Ascending aorta (tissue), 2 donors: ENCODE data around the gene KRT25. TPM values are rescaled to one million over a fixed set of nuclear protein-coding genes. Genes with fewer than 3 reads are reported as not detected.

Experiments
- DNase-seq, 2 donors: peaks; one replicate each; pipeline ENCODE4 v3.0.0-alpha.2; 2019; ENCODE audit warnings: low spot score in 2 of 2
- H3K27ac ChIP-seq, 2 donors: fragments of 200-600 bp; sonication (generic); one replicate each; pipeline ENCODE4 v1.5.1; 2016 to 2017; ENCODE audit warnings: mild to moderate bottlenecking in 1 of 2
- H3K27me3 ChIP-seq: fragments of 200-600 bp; sonication (generic); one replicate; pipeline ENCODE4 v1.5.1; 2017
- H3K36me3 ChIP-seq, 2 donors: fragments of 200-600 bp; sonication (generic); one replicate each; pipeline ENCODE4 v1.5.1; 2016
- H3K4me1 ChIP-seq, 2 donors: fragments of 200-600 bp; sonication (generic); one replicate each; pipeline ENCODE4 v1.5.1; 2016 to 2017; ENCODE audit warnings: mild to moderate bottlenecking in 1 of 2
- H3K4me3 ChIP-seq, 2 donors: fragments of 200-600 bp; sonication (generic); one replicate each; pipeline ENCODE4 v1.5.1; 2016 to 2017; ENCODE audit warnings: mild to moderate bottlenecking in 1 of 2
- H3K9me3 ChIP-seq, 2 donors: fragments of 200-600 bp; sonication (generic); one replicate each; pipeline ENCODE4 v1.5.1; 2016
- intact Hi-C: fragments of 100-400 bp; cut with DNase I; formaldehyde crosslinking; loops from one replicate; pipeline ENCODE4 v1.15.1; 2023
- total RNA-seq: library from RNA; depleted of rRNA; stranded (reverse); fragments of >200 nt; gene quantifications from one replicate; pipeline ENCODE4 v1.1.0, GENCODE V29; 2016
- TF ChIP-seq, protein P1 (sequence below), 3 experiments: fragments of 200-600 bp in 2 of 3; fragments of 450-650 bp in 1 of 3; sonication (generic) in 2 of 3; IDR thresholded peaks; one replicate each; pipeline ENCODE4 v1.5.1; 2016 to 2019; ENCODE audit warnings: antibody characterized with exemption in 3 of 3, mild to moderate bottlenecking in 1 of 3, moderate library complexity in 1 of 3

KRT25 gene, protein sequence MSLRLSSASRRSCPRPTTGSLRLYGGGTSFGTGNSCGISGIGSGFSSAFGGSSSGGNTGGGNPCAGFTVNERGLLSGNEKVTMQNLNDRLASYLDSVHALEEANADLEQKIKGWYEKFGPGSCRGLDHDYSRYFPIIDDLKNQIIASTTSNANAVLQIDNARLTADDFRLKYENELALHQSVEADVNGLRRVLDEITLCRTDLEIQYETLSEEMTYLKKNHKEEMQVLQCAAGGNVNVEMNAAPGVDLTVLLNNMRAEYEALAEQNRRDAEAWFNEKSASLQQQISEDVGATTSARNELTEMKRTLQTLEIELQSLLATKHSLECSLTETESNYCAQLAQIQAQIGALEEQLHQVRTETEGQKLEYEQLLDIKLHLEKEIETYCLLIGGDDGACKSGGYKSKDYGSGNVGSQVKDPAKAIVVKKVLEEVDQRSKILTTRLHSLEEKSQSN
- not detected for total RNA-seq

DNA sequence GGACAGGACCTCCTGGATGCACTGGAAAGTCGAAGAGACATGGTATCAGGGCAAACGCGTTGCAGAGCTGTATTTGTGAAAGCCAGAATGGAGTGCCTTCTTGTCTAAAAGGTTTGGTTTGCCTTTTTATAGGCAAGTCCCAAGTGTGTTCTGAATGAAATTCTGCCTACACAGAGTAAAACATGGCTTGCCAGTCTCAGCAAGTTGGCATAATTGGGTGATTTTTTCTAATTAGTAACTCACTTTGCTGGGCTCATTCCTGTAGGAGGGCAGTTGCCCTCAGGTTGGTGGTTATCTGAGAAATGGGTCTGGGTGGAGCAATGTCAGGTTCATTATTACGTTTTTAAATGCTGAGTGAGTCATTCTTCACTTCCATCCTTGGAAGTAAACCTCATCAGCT is at the start of gene KRT25:
Gene KRT25 (minus strand): TSS at position 101 of the 400 bp plus-strand sequence. CDS start 60 bp downstream, at position 41.
- Histone ChIP-seq H3K4me1 (no peaks in the 10 kb centered on the region), H3K9me3 (peaks cover 4 to 16% of the 10 kb centered on the region in 2 donors), H3K36me3 (no peaks in the 10 kb centered on the region), H3K4me3 (no peak within 1 kb of the TSS), H3K27ac (no peak within 1 kb of the TSS), H3K27me3 (no peaks in the 10 kb centered on the region)
- intact Hi-C loops, result no loop called here
- no peak for DNase-seq
- TF ChIP-seq, protein P1, sequence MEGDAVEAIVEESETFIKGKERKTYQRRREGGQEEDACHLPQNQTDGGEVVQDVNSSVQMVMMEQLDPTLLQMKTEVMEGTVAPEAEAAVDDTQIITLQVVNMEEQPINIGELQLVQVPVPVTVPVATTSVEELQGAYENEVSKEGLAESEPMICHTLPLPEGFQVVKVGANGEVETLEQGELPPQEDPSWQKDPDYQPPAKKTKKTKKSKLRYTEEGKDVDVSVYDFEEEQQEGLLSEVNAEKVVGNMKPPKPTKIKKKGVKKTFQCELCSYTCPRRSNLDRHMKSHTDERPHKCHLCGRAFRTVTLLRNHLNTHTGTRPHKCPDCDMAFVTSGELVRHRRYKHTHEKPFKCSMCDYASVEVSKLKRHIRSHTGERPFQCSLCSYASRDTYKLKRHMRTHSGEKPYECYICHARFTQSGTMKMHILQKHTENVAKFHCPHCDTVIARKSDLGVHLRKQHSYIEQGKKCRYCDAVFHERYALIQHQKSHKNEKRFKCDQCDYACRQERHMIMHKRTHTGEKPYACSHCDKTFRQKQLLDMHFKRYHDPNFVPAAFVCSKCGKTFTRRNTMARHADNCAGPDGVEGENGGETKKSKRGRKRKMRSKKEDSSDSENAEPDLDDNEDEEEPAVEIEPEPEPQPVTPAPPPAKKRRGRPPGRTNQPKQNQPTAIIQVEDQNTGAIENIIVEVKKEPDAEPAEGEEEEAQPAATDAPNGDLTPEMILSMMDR (IDR thresholded peaks at IDR 0.05), result no peak

DNA sequence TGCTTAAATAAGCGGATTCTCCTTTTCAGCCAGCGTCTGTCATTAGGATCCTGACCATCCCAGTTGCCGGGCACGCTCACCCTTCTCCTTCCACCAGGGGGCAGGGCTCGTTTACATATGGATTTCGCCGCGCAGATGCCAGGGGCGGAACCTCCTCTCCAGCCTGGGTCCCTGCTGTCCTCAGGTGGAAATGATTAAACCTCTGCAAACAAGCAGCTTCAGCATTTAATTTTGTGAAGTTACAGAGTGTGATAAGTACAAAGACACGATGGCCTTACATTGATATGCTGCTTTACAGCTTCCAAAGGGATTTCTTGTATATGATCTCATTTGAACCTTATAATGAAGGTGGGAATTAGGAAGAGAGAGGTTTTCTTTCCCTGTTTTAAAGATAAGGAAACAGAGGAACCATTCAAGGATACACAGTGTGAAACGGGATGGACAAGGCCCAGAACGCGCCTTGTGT is 48.5 kb upstream of the KRT25 start:
- intact Hi-C loops, result loop anchor here (1.0 to 5.0 kb wide), 5 partner anchors 104 to 863 kb away; no protein-coding TSS in a partner anchor
- no peaks in the 10 kb centered on the region for H3K4me1 ChIP-seq
- H3K36me3 ChIP-seq, result no peaks in the 10 kb centered on the region
- no peaks in the 10 kb centered on the region for H3K27me3 ChIP-seq
- TF ChIP-seq, protein P1 (IDR thresholded peaks at IDR 0.05), result peak; percentile 74 to 84 (median 76)
- H3K9me3 ChIP-seq, result no peaks in the 10 kb centered on the region
- H3K4me3 ChIP-seq, result no peak overlapping the region
- H3K27ac ChIP-seq, result no peak overlapping the region
- DNase-seq, result peak; percentile 19 to 88

DNA sequence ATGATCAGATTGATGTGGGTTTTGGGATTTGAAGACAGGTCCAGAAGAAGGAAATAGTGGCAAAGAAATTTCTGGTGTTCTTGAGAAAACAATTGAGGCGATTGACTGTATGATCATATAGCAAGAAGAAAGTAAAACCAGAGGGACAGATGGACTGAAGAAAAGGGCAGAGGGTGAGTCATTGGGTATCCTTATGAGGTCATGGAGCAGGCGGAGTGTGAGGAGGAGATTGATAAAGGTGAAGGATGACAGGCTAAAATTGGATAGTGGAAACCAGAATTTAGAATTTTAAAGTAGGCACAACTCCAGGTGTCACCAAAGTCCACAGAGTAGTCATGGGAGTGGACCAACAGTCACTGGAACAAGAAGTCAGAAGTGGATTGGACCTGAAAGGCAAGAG is 46.0 kb upstream of the KRT25 start:
- TF ChIP-seq, protein P1 (IDR thresholded peaks at IDR 0.05), result no peak
- DNase-seq, result no peak
- no peak overlapping the region for H3K27ac ChIP-seq
- H3K36me3 ChIP-seq, result no peaks in the 10 kb centered on the region
- no peak overlapping the region for H3K4me3 ChIP-seq
- no peaks in the 10 kb centered on the region for H3K27me3 ChIP-seq
- no peaks in the 10 kb centered on the region for H3K9me3 ChIP-seq
- intact Hi-C loops, result loop anchor here (5.0 kb wide), 4 partner anchors 106 to 846 kb away; no protein-coding TSS in a partner anchor
- H3K4me1 ChIP-seq, result no peaks in the 10 kb centered on the region

DNA sequence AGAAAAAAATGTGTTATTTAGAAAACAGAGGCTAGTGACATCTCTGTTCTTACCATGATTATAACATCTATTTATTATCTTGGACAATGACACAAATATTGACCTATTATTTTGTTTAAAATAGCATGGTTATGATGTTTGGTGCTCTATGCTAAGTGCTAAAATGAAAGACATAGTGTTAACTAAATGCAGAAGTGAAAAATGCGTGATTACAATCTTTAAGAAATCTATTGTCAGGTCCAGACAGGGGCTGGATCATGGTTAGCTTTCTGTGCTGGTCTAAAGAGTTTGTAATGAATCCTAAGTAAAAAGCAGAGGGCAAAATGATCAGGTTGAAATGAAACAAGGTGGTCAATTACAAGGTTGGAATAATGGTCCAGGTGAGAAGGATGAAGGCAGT is 45.2 kb upstream of the KRT25 start:
- no peak overlapping the region for H3K27ac ChIP-seq
- intact Hi-C loops, result loop anchor here (5.0 kb wide), 4 partner anchors 107 to 847 kb away; no protein-coding TSS in a partner anchor
- H3K27me3 ChIP-seq, result no peaks in the 10 kb centered on the region

DNA sequence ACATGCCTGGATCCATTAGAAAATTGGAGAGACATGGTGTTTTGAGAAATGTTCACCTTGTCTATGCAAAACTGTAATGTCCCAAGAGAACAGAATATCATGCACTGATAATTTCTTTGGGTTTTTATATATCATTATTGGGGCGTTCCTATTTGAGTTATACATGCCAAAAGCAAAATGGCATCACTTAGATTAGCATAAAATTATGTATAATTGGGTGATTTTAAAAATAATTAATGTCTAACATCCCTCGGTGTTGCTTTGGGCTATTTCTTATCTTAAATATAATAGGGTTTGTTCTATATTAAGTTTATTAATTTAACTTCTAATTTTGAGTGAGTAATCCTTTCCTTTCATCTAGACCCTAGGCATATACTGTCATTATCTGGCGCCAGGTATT is 44.7 kb upstream of the KRT25 start, which contains the start of gene KRT28:
Gene KRT28 (minus strand): TSS at position 101 of the 400 bp plus-strand sequence. CDS start 66 bp downstream, at position 35.
- no peak for DNase-seq
- intact Hi-C loops, result loop anchor here (5.0 kb wide), 4 partner anchors 107 to 847 kb away; no protein-coding TSS in a partner anchor
- no peak within 1 kb of the TSS for H3K27ac ChIP-seq
- no peaks in the 10 kb centered on the region for H3K36me3 ChIP-seq
- no peaks in the 10 kb centered on the region for H3K9me3 ChIP-seq
- H3K27me3 ChIP-seq, result no peaks in the 10 kb centered on the region
- H3K4me3 ChIP-seq, result no peak within 1 kb of the TSS
- H3K4me1 ChIP-seq, result no peaks in the 10 kb centered on the region
- TF ChIP-seq, protein P1 (IDR thresholded peaks at IDR 0.05), result no peak

More for the DNA sequence above, 45.2 kb upstream of the KRT25 start:
- DNase-seq, result no peak
- no peak overlapping the region for H3K4me3 ChIP-seq
- no peaks in the 10 kb centered on the region for H3K4me1 ChIP-seq
- TF ChIP-seq, protein P1 (IDR thresholded peaks at IDR 0.05), result no peak
- H3K9me3 ChIP-seq, result no peaks in the 10 kb centered on the region
- no peaks in the 10 kb centered on the region for H3K36me3 ChIP-seq
